ENCODE results near the gene CHST11.

DNA sequence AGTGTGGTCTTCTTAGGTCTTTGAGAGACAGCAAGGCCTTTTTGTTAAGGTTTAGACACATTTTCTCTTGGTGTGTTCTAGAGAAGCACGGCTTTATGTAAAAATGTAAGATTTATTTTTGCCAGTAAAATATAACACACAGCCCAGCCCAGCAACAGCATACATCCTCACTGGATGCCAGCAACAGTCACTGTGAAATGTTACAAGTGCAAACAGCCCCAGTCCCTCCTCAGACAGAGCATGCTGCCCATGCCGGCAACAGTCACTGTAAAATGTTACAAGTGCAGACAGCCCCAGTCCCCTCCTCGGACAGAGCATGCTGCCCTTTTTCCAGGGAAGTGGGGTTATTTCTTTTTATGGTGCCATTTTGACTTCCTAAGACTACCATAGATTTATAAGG lies 207.6 kb downstream of the CHST11 start:
- TF ChIP-seq RAD21 (IDR thresholded peaks at IDR 0.05; ENCODE audit: low read length) = no peak
- TF ChIP-seq, protein P1, sequence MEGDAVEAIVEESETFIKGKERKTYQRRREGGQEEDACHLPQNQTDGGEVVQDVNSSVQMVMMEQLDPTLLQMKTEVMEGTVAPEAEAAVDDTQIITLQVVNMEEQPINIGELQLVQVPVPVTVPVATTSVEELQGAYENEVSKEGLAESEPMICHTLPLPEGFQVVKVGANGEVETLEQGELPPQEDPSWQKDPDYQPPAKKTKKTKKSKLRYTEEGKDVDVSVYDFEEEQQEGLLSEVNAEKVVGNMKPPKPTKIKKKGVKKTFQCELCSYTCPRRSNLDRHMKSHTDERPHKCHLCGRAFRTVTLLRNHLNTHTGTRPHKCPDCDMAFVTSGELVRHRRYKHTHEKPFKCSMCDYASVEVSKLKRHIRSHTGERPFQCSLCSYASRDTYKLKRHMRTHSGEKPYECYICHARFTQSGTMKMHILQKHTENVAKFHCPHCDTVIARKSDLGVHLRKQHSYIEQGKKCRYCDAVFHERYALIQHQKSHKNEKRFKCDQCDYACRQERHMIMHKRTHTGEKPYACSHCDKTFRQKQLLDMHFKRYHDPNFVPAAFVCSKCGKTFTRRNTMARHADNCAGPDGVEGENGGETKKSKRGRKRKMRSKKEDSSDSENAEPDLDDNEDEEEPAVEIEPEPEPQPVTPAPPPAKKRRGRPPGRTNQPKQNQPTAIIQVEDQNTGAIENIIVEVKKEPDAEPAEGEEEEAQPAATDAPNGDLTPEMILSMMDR (conservative IDR thresholded peaks at IDR 0.05; ENCODE audit: low read depth, low read length) = no peak
- TF ChIP-seq POLR2A (IDR thresholded peaks at IDR 0.05; ENCODE audit: low read depth, low read length) = no peak
